ENCODE results near the gene DBH.

DBH gene

GRCh38 chr9:133685653-133686609 lies 49.8 kb downstream of the DBH start:
- no peak for DNase-seq

GRCh38 chr9:133686642-133687575 lies 50.7 kb downstream of the DBH start:
- DNase-seq = no peak

GRCh38 chr9:133687856-133688761 lies 51.9 kb downstream of the DBH start:
- DNase-seq = no peak

GRCh38 chr9:133689151-133689763 lies 53.1 kb downstream of the DBH start:
- no peak for DNase-seq

GRCh38 chr9:133690081-133690561 lies 54.0 kb downstream of the DBH start:
- no peak for DNase-seq

- DNase-seq = no peak
Measured at GRCh38 chr9:133691191-133691590, 55.0 kb downstream of the DBH start.

GRCh38 chr9:133691626-133692363 lies 55.6 kb downstream of the DBH start:
- DNase-seq = no peak

GRCh38 chr9:133692364-133692985 lies 56.3 kb downstream of the DBH start:
- DNase-seq = no peak

GRCh38 chr9:133693116-133693515 lies 57.0 kb downstream of the DBH start:
- no peak for DNase-seq

- DNase-seq = no peak
Measured at GRCh38 chr9:133693703-133694529, 57.8 kb downstream of the DBH start.

GRCh38 chr9:133694686-133695085 lies 58.5 kb downstream of the DBH start:
- DNase-seq = no peak

GRCh38 chr9:133696071-133696472 lies 59.9 kb downstream of the DBH start:
- DNase-seq = no peak

GRCh38 chr9:133699546-133699945 lies 63.4 kb downstream of the DBH start:
- no peak for DNase-seq

- no peak for DNase-seq
Measured at GRCh38 chr9:133700819-133701320, 64.7 kb downstream of the DBH start.

- no peak for DNase-seq
Measured at GRCh38 chr9:133701321-133701980, 65.3 kb downstream of the DBH start.

GRCh38 chr9:133701981-133702797 lies 66.0 kb downstream of the DBH start:
- DNase-seq = no peak

GRCh38 chr9:133702798-133703590 lies 66.8 kb downstream of the DBH start:
- no peak for DNase-seq

All from 8988T (cell line).